Ecto neural progenitor cell (in vitro differentiated cells): ENCODE measurements around the gene EPM2AIP1.
"Not testable (repeated sequence)": the region's sequence is repeated elsewhere in the genome, so short reads cannot be mapped to it uniquely, and the experiment has no call there.

Experiments
- DNase-seq: peaks from one replicate; pipeline ENCODE4 v3.0.0-alpha.2; 2018; ENCODE audit warnings: low spot score

EPM2AIP1 gene

GRCh38 chr3:36992806-36993325 is at the start of gene EPM2AIP1:
Gene EPM2AIP1, minus strand, starts transcription at chr3:36993131. Its CDS starts 54 bp downstream, at chr3:36993077.
- DNase-seq = no peak

GRCh38 chr3:37042712-37043111 is 49.8 kb upstream of the EPM2AIP1 start:
- DNase-seq = not testable (repeated sequence)

GRCh38 chr3:37041546-37042195 is 48.7 kb upstream of the EPM2AIP1 start:
- no peak for DNase-seq

GRCh38 chr3:37040231-37040630 is 47.3 kb upstream of the EPM2AIP1 start:
- DNase-seq = no peak

GRCh38 chr3:37039161-37039846 is 46.4 kb upstream of the EPM2AIP1 start:
- no peak for DNase-seq

- DNase-seq = no peak
These were observed 44.4 kb upstream of the EPM2AIP1 start for GRCh38 chr3:37037352-37037751.

GRCh38 chr3:37032961-37033360 is 40.0 kb upstream of the EPM2AIP1 start:
- DNase-seq = no peak

- DNase-seq = no peak
These were observed 38.3 kb upstream of the EPM2AIP1 start for GRCh38 chr3:37031096-37031682.

GRCh38 chr3:37030588-37030987 is 37.7 kb upstream of the EPM2AIP1 start:
- no peak for DNase-seq

- DNase-seq = no peak
These were observed 36.7 kb upstream of the EPM2AIP1 start for GRCh38 chr3:37029516-37030163.

- DNase-seq = no peak
These were observed 36.2 kb upstream of the EPM2AIP1 start for GRCh38 chr3:37029111-37029510.

GRCh38 chr3:37028329-37028728 is 35.4 kb upstream of the EPM2AIP1 start:
- no peak for DNase-seq

- no peak for DNase-seq
These were observed 33.9 kb upstream of the EPM2AIP1 start for GRCh38 chr3:37026851-37027250.

- no peak for DNase-seq
These were observed 32.8 kb upstream of the EPM2AIP1 start for GRCh38 chr3:37025561-37026335.

GRCh38 chr3:37024820-37025405 is 32.0 kb upstream of the EPM2AIP1 start:
- DNase-seq = no peak

- no peak for DNase-seq
These were observed 31.2 kb upstream of the EPM2AIP1 start for GRCh38 chr3:37024092-37024491.

- DNase-seq = no peak
These were observed 24.8 kb upstream of the EPM2AIP1 start for GRCh38 chr3:37017683-37018082.

- DNase-seq = no peak
These were observed 24.0 kb upstream of the EPM2AIP1 start for GRCh38 chr3:37016903-37017302.

- no peak for DNase-seq
These were observed 22.7 kb upstream of the EPM2AIP1 start for GRCh38 chr3:37015642-37016041.

- DNase-seq = no peak
These were observed 21.7 kb upstream of the EPM2AIP1 start for GRCh38 chr3:37014620-37015019.
